ENCODE measurements around the gene IMPDH1.

DNA sequence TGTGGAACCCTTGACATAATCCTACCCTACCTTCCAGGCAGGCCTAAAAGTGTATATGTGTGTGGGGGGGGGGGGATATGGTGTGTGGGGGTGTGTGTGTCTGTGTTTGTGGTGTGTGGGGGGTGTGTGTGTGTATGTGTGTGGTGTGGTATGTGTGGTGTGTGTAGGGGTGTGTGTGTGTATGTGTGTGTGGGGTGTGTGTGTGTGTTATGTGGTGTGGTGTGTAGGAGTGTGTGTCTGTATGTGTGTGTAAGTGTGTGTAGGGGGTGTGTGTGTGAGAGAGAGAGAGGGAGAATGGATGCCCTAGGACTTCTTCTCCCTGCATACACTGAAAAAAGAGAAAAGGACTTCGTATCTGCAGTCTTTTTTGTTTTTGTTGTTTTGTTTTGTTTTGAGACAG is 12.3 kb upstream of the IMPDH1 start:
- TF ChIP-seq, protein P1, sequence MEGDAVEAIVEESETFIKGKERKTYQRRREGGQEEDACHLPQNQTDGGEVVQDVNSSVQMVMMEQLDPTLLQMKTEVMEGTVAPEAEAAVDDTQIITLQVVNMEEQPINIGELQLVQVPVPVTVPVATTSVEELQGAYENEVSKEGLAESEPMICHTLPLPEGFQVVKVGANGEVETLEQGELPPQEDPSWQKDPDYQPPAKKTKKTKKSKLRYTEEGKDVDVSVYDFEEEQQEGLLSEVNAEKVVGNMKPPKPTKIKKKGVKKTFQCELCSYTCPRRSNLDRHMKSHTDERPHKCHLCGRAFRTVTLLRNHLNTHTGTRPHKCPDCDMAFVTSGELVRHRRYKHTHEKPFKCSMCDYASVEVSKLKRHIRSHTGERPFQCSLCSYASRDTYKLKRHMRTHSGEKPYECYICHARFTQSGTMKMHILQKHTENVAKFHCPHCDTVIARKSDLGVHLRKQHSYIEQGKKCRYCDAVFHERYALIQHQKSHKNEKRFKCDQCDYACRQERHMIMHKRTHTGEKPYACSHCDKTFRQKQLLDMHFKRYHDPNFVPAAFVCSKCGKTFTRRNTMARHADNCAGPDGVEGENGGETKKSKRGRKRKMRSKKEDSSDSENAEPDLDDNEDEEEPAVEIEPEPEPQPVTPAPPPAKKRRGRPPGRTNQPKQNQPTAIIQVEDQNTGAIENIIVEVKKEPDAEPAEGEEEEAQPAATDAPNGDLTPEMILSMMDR (IDR thresholded peaks at IDR 0.05; ENCODE audit: poor library complexity) = no peak
- TF ChIP-seq EZH2 (IDR thresholded peaks at IDR 0.05; ENCODE audit: borderline replicate concordance) = no peak
